HepG2 (cell line): ENCODE results near the gene IRF7.

Experiments
- BCL6 ChIP-seq: IDR thresholded peaks from 2 replicates; pipeline ENCODE4 v1.6.1; 2016; ENCODE audit warnings: missing genetic modification reagents, missing compliant biosample characterization
- CEBPZ ChIP-seq: IDR thresholded peaks from 2 replicates; pipeline ENCODE4 v1.6.1; 2012; ENCODE audit warnings: low read length, improper control_type of control experiment
- CTCF ChIP-seq: sonication (generic); formaldehyde crosslinking; IDR thresholded peaks from 2 replicates; pipeline ENCODE4 v1.5.0; 2020; ENCODE audit warnings: mild to moderate bottlenecking, missing genetic modification reagents, moderate library complexity
- ETV5 ChIP-seq: IDR thresholded peaks from 2 replicates; pipeline ENCODE4 v1.6.1; 2018; ENCODE audit warnings: missing biosample characterization, missing genetic modification reagents, inconsistent platforms, borderline replicate concordance
- GTF2F1 ChIP-seq: fragments of 150-350 bp; IDR thresholded peaks from 2 replicates; pipeline ENCODE4 v1.6.1; 2014; ENCODE audit warnings: low read length
- POLR2A ChIP-seq, 2 experiments: IDR thresholded peaks; 2 replicates each; pipeline ENCODE4 v1.6.1; 2011; ENCODE audit warnings: low read depth in 2 of 2, low read length in 2 of 2, mild to moderate bottlenecking in 1 of 2, moderate library complexity in 1 of 2; ENCODE audit not compliant: insufficient read depth in 1 of 2
- RELA ChIP-seq: sonication (generic); formaldehyde crosslinking; IDR thresholded peaks from 2 replicates; pipeline ENCODE4 v1.4.0; 2020; ENCODE audit warnings: missing genetic modification reagents
- TSC22D2 ChIP-seq: sonication (generic); formaldehyde crosslinking; IDR thresholded peaks from 2 replicates; pipeline ENCODE4 v1.5.1; 2020; ENCODE audit warnings: missing genetic modification reagents, mild to moderate bottlenecking, borderline replicate concordance
- ZNF207 ChIP-seq: fragments of 450-650 bp; IDR thresholded peaks from 2 replicates; pipeline ENCODE4 v1.6.1; 2016; ENCODE audit warnings: antibody characterized with exemption, borderline replicate concordance
- ZNF263 ChIP-seq: sonication (generic); formaldehyde crosslinking; IDR thresholded peaks from 2 replicates; pipeline ENCODE4 v1.4.0; 2020; ENCODE audit warnings: missing genetic modification reagents
- ZNF598 ChIP-seq: sonication (generic); formaldehyde crosslinking; IDR thresholded peaks from 2 replicates; pipeline ENCODE4 v1.5.1; 2020; ENCODE audit warnings: mild to moderate bottlenecking, missing genetic modification reagents, borderline replicate concordance
- ZNF792 ChIP-seq: IDR thresholded peaks from 2 replicates; pipeline ENCODE4 v1.6.1; 2016

- TF ChIP-seq CEBPZ (no peak), GTF2F1 (no peak), ETV5 (CRISPR knock-in tag) (no peak), BCL6 (CRISPR knock-in tag) (no peak), ZNF792 (no peak), ZNF263 (CRISPR knock-in tag) (no peak), POLR2A (IDR thresholded peaks at IDR 0.05; ENCODE audit: insufficient read depth in 1 of 2, low read depth in 2 of 2, low read length in 2 of 2) (no peak), ZNF207 (no peak), TSC22D2 (CRISPR knock-in tag) (no peak), ZNF598 (no peak), CTCF (CRISPR knock-in tag) (no peak), RELA (CRISPR knock-in tag) (no peak)
Observed at GRCh38 chr11:650482-650881, 34.7 kb upstream of the IRF7 start.
